Anterior cingulate cortex (tissue), 58 donors: Measurements from ENCODE around the gene OR56A4.

Experiments used
- DNase-seq, 58 donors: peaks; one replicate each; lab custom pipeline; 2025; lab: John Stamatoyannopoulos, UW

Gene OR56A4, protein sequence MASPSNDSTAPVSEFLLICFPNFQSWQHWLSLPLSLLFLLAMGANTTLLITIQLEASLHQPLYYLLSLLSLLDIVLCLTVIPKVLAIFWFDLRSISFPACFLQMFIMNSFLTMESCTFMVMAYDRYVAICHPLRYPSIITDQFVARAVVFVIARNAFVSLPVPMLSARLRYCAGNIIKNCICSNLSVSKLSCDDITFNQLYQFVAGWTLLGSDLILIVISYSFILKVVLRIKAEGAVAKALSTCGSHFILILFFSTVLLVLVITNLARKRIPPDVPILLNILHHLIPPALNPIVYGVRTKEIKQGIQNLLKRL

DNA sequence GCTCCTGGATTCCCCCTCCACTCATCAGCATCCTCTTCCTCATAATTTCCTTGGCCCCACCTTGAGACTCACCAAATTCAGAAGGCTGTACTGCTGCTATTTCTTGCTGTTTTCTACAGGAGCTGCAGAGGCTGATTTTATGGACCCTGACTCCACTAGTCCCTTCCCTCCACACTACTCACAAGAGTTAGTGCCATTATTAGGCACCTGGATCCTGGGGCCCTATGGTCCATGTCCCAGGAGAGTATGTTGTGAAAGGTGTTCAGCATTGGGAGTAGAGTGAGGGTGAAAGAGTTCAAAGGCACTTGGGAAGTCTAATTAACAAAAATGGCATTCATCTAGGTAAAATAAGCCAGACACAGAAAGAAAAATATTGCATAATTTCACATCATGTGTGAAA, at the start of gene OR56A4:
OR56A4 (minus strand) TSS at position 101 of the 400 bp plus-strand sequence. CDS start 3,954 bp downstream, outside the sequence.
- no peak for DNase-seq

DNA sequence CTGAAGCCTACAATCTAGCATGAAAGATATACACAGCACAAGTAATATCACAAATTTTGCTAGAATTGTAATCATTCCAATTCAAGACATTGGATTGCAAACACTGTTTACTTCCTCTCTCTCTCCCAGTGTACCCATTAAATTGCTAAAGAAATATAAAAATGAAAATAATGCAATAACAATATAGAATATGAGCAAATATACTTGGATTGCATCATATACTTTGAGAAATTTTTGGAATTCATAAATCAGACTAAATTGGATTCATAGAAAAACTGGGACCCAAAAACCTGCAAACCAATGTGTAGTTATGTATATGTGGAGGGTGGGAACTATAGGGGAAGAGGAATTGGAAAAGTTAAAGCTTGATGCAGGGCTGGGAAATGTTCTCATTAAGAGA, 48.8 kb upstream of the OR56A4 start:
- DNase-seq = no peak

DNA sequence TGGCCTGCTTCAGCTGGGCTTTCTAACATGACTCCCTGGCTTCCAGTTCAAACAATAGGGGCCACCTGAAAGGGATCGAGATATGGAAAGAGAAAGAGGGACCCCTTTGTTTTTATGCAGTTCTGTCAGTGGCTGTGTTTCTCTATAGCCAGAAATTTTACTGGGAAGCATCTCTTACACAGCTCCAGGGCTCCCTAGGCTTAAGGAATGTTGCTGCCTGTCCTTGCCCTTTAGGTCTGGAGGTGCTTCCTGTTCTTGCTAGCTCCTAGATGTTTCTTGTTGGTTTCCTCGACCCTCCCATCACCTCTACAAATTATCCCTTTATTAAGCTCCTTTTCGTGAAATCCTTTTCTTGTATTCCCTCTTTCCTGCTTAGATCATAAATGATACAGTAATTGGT, 45.6 kb upstream of the OR56A4 start:
- DNase-seq = no peak

DNA sequence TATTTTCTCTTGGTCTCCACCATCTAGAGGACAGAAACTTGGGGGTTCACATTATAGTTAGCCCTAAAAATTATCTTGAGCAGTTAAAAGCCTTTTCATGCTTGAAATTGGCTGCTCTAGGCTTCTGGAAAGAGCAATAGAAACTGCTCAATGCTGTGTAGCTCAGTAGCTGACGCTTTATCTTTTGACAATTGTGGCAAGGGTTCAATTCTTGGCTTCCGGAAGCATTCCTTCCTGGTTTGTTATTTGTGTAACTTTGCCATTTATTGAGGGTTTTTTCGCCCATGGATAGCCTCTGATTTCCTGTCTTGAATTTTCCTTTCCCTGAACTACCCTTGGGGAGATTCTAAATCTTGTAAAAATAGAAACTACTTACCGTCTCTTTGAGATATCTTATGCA, 34.1 kb upstream of the OR56A4 start:
- no peak for DNase-seq

DNA sequence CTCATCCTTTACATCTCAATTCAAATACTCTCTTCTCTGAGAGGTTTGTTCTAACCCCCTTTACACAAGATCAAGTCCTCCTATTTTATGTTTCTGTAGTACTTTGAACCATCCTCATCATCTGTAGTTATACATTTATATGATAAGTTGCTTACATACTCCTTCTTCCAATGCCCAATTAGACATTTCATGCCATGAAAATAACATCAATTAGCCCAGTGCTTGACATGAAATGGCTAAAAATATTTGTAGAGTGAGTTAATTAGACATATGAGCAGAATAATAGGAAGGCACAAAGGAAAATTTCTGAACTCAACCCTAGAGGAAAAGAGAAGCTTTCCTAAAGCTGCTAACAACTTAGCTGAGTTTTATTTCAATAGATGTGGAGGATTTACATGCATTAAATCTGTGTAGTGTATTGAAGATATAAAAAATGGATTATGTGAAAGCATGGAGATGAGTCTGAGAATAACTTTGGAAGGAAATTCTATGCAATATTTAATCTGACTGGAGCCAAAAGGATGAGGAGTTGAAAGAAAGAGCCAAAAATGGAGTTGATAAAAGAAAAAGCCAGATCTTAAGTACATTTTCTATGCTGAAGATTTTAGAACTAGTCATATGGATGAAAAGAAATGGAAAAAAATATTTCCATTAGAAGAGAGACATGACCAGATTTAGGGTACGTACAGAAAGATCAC, 24.1 kb upstream of the OR56A4 start, which contains the start of gene OR56A1:
OR56A1 (minus strand) TSS at position 51 of the 698 bp plus-strand sequence. CDS start 3,066 bp downstream, outside the sequence.
- DNase-seq = no peak

DNA sequence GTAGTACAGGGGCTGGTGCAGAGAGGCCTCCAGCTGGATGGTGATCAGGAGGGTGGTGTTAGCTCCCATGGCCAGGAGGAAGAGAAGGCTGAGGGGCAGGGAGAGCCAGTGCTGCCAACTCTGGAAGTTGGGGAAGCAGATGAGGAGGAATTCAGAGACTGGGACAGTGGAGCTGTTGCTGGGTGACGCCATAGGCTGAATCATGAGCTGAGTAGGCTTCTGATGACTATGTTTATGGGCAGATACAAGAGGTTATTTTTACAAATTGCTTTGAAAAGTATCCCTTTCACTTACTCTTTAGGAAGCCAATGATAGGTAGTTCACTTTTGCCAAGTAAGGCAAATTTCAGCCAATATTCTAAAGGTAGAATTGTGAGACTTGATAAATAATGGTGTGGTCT, 20.8 kb upstream of the OR56A4 start:
- no peak for DNase-seq

DNA sequence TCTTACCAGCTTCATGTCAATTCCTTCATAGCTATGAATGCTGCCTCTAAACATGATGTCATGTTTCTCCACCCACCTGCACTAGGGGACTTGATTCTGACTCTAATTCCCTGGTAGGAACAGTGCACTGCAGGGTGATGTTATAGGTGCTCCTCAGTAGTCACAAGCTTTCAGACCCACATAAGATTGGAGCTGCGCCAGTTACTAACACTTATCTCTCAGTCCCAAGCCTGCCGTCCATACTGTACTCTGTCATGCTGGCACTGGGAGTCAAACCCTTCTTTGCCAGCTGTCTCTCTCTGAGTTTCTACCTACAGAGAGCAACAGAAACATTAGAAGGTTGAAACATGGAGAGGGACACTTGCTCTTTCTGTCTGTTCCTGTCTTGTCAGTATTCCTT, 18.3 kb upstream of the OR56A4 start:
- no peak for DNase-seq

DNA sequence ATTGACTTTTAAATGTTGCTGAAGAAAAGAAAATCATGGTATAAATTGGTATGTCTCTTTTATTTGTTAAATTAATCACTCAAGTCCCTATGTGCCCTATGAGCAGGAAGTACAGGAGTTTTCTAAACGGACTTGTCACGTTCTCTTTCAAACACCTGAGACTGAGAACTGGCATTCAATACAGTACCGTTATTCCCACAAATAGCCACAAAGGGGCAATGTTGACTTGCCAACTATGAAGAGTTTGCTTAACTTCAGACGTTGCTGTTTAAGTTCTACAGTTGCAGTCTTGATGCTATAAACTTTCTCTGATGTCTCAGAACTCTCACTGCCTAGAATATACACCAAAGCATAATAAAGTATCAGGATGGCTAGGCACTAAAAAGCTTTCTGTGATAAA, 16.2 kb upstream of the OR56A4 start:
- DNase-seq = peak in 5 of 58 donors; percentile 2 to 50 (median 6)

DNA sequence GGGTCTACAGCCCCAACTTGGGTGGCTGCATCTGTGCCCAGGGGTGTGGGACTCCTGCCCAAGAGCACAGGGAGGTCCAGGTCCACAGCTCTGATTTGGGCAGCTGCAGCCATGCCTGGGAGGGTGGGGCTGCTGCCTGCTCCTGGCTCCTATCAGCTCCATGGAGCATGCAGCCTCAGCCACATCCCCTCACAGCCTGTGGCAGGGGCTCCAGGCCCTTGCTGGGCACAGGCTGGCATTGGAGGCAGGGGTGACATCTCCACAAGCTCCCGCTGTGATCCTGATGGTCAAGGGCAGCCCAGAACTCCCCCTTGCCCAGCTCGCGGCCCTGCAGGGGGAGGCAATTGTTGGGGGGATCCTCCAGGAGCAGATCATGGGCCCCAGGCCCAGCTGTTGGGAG, 6.3 kb upstream of the OR56A4 start:
- no peak for DNase-seq

DNA sequence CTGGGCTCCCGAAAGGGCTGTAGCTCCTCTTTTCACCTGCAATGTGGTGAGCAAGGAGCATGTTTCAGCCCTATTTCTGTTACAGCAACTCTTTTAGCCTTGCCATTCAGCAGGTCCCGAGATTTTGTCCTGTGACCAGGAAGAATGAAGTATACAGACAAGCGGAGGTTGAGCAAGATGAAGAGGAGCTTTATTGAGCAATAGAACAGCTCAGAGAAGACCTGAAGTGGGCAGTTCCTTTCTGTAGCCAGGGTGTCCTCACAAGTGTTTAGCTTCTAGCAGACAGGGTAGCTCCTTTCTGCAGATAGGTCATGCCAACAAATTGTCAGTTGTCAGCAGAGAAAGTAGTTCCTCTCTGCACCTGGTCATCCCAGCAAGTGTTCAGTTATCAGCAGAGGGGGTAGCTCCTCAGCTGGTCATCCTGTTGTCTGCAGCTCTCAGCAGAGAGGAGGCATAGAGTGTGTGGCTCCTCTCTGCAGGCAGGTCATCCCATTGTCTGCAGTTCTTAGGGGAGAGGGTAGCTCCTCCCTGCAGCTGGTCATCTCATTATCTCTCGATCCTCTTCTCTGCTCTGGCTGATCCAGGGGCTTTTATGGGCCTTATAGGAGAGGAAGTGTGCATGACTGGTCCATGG, 5.4 kb upstream of the OR56A4 start:
- no peak for DNase-seq

DNA sequence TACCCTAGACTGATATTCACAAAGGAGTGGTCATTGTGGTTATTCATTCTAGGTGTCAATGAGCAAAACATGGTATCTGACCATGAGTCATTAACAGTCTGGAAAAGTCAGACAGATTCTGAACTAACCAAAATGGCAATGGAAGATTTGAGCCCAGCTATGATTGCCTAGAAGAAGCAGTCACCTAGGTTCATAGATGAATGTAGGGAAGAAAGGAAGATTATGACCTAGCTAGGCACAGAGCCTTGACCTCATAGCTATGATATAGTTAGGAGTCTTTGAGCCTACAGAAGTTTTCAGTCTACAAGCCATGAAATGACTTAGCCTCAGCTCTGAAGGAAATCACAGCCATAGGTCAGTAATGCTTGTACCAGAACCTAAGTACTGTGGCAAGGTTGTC, 351 bp downstream of the OR56A4 start:
- no peak for DNase-seq

DNA sequence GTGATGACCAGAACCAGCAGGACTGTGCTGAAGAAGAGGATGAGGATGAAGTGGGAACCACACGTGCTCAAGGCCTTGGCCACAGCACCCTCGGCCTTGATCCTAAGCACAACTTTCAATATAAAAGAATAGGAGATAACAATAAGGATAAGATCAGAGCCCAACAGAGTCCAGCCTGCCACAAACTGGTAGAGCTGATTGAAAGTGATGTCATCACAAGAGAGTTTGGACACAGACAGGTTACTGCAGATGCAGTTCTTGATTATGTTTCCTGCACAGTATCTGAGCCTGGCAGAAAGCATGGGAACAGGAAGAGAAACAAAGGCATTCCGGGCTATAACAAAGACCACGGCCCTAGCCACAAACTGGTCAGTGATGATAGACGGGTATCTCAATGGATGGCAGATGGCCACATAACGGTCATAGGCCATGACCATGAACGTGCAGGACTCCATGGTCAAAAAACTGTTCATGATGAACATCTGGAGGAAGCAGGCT, 4.5 kb downstream of the OR56A4 start:
- no peak for DNase-seq

DNA sequence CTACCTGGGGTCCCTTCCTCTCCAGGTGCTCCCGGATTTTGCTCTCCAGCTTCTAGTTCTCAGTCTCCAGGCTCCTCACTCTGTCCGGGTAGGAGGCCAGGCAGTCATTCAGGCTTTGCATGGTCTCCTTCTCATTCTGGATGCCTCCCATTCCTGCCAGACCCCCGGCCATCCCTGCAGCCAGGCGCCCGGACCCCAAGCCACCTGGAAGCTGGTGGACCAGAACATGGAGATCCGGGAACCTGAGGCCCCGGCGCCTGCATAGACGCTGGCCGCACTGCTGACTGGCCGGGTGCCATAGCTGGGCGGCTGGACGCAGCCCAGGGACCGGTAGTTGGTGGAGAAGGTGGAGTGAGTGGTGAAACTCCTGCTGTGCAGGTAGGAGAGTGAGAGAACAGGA, 12.0 kb downstream of the OR56A4 start:
- DNase-seq = no peak

DNA sequence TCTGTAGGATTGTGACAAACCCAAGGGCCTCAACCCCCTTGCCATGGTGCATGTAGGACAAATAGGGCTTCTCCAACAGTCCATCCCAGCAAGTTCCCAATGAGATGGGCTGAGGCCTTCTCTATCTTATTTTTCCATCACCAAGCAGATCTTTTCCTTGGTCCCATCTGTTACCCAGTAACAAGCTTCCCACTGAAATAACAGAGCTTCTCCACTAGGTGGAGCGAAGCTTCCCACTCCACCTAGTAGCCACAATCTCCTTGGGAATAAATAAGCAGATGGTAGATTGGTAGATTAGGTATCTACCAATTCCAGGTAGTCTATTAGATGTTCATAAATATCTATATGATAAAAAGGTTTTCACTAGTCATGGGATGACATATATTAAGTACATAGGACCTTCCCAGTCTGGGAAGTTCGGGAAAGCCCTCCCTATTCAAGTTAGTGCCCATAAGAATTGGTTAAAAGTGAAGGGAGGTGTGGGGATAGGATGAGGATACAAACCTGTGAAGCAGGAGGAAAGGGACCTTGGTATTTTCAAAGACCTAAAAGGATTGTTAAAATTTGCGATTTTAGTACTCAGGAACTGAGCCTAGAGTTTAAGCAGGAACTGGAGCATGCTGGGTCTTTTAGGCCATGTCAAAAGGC, 14.0 kb downstream of the OR56A4 start:
- no peak for DNase-seq

DNA sequence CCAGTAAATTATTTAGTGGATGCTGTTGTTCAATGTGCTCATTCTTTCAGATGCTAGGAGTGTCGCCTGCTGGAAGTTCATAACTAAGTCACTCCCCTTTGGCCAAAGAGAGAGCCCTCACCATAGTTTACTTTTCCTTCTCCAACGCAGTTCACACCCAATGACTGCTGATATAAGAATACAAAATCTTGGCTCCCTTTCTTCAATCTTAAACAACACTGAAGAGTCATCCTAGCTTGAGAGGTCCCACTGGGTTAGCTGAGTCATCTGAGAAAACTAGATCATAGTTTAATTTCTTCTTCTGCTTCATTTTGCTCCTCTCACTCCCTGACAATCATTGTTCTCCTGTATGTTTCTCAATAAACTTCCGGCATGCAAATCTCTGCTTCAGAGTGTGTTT, 14.6 kb downstream of the OR56A4 start:
- no peak for DNase-seq

DNA sequence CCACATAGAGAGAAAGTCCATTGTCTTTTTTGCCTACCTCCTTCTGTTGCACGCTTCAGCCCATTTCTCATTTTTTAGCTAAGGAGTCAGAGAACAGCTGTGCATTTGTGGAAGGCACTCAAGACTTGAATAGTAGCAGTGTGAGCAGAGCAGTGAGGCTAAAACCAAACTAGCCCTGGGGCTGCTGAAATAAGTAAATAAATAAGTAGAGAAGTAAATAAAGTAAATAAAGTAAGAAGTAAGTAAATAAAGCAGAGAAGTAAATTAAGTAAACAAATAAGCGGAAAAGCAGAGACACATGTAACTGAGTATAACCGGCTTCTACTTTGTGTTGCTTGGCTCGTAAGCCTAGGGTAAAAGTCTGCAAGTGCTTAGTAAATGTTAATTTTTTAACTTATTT, 17.5 kb downstream of the OR56A4 start:
- DNase-seq = no peak

DNA sequence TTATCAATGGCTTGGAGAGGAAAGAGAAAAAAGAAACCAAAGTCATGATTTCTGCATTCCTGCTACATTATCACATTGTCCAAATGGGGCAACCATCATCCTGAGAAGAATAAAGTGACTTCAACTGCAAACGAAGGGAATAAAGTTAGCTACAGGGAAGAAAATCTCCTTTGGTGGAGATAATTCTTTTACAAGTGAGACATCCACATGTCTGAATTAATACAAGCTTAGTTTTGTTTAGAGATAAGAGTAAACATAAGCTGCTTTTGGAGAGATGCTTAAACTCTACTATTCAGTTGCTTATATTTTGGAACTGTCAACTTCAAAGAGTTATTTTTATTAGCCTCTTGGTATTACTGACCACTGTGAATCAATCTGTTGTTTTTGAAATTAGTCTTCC, 19.9 kb downstream of the OR56A4 start, which contains the start of gene OR52L1:
OR52L1 (minus strand) TSS at position 101 of the 400 bp plus-strand sequence; CDS start at position 46, 55 bp downstream.
- no peak for DNase-seq

DNA sequence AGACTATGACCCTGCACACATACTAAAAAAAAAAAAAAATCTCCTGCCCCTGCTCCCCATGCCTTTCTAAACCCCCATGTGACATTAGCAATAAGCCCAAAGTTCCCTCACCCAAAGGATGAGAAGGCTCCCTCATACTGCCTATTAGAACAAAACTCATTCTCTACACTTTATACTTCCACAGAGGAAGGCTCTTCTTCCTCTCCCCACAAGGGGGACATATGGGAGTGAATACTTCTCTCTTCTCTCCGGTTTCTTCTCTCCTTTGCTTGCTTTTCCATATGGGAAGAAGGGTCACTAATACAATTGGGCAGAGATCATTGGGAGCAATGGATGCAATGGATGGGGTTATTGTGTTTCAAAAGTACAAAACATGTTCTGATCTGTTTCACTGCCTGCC, 23.3 kb downstream of the OR56A4 start:
- DNase-seq = no peak

DNA sequence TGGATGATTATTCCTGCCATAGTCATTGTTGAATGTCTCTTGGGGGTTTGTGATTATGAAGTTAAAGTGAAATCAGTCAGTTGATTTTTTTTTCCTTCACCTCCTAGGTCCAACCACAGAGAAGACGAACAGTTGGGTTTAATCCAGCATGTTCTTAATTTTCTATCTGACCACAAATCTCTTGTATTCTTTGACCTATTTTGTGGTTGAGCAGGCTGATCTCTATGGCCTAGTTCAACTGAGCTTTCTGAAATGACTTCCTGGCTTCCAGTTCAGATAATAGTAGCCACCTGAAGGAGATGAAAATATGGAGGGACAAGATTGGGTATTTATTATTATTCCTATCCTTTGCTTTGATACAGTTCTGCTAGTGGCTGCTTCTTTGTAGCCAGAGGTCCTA, 33.2 kb downstream of the OR56A4 start:
- DNase-seq = no peak

DNA sequence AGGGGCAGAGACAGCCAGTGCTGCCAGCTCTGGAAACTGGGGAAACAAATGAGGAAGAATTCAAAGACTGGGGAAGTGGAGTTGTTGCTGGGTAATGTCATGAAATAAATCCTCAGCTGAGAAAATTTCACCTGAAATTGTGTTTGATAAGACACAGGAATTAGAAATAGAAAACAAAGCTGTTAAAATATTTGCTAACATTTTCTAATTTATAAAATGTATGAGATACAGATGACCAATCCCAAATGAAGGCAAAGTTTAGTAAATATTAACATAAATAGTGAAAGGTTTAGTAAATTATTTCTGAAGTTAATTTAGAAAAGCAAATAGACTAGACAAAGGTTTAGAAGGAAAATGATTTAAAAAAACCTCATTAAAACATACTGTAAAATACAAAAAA, 38.4 kb downstream of the OR56A4 start, which contains the start of gene OR56A5:
OR56A5 (minus strand) TSS at position 101 of the 400 bp plus-strand sequence; CDS start at position 101, 0 bp downstream.
- no peak for DNase-seq

DNA sequence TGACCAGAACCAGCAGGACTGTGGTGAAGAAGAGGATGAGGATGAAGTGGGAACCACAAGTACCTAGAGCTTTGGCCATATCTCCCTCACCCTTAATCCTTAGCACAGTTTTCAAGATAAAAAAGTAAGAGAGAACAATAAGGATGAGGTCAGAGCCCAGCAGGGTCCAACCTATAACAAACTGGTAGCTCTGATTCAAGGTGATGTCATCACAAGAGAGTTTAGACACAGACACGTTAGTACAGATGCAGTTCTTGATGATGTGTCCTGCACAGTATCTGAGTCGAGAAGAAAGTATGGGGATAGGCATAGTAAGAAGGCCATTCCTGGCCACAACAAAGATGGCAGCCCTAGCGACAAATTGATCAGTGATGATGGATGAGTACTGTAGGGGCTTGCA, 39.0 kb downstream of the OR56A4 start:
- no peak for DNase-seq
